ENCODE measurements around the gene MAFF. TPM values are rescaled to one million over a fixed set of nuclear protein-coding genes. Genes with fewer than 3 reads are reported as not detected.
A peak's percentile ranks its signal among the peaks of the same experiment; 100 is the strongest.
"Not testable (repeated sequence)": the region's sequence is repeated elsewhere in the genome, so short reads cannot be mapped to it uniquely, and the experiment has no call there.

Gene MAFF
- total RNA-seq, 1 donor from 2014 or later = 4.2 TPM

GRCh38 chr22:38177571-38177925 lies 24.2 kb upstream of the MAFF start:
- not testable (repeated sequence) for H3K27me3 ChIP-seq (ENCODE audit: control insufficient read depth in 3 of 3, insufficient read depth in 3 of 3, low read length in 3 of 3); H3K36me3 ChIP-seq (ENCODE audit: control insufficient read depth in 3 of 3, insufficient read depth in 3 of 3, low read length in 3 of 3); H3K9me3 ChIP-seq (ENCODE audit: control insufficient read depth in 3 of 3, low read length in 3 of 3)
- peak overlapping the region; percentile 100 for H3K27ac ChIP-seq (ENCODE audit: low read depth, low read length)
- peaks cover 47 to 67% (median 67%) of the 10 kb centered on the region in 3 donors for H3K4me1 ChIP-seq (ENCODE audit: control insufficient read depth in 3 of 3, insufficient read depth in 3 of 3, low read length in 3 of 3)
- peak overlapping the region in 1 of 3 donors; percentile 41 for H3K4me3 ChIP-seq (ENCODE audit: low read length in 3 of 3)
- peak overlapping the region; percentile 2 to 84 (median 67) for H3K9ac ChIP-seq (ENCODE audit: low read depth in 1 of 3, low read length in 3 of 3)

GRCh38 chr22:38177926-38178604 lies 23.7 kb upstream of the MAFF start:
- peaks cover 42 to 62% (median 62%) of the 10 kb centered on the region in 3 donors for H3K4me1 ChIP-seq (ENCODE audit: control insufficient read depth in 3 of 3, insufficient read depth in 3 of 3, low read length in 3 of 3)
- no peaks in the 10 kb centered on the region for H3K27me3 ChIP-seq (ENCODE audit: control insufficient read depth in 3 of 3, insufficient read depth in 3 of 3, low read length in 3 of 3)
- no peaks in the 10 kb centered on the region for H3K36me3 ChIP-seq (ENCODE audit: control insufficient read depth in 3 of 3, insufficient read depth in 3 of 3, low read length in 3 of 3)
- peak overlapping the region; percentile 2 to 84 (median 67) for H3K9ac ChIP-seq (ENCODE audit: low read depth in 1 of 3, low read length in 3 of 3)
- no peaks in the 10 kb centered on the region for H3K9me3 ChIP-seq (ENCODE audit: control insufficient read depth in 3 of 3, low read length in 3 of 3)
- peak overlapping the region in 1 of 3 donors; percentile 41 for H3K4me3 ChIP-seq (ENCODE audit: low read length in 3 of 3)
- peak overlapping the region; percentile 100 for H3K27ac ChIP-seq (ENCODE audit: low read depth, low read length)

- Histone ChIP-seq H3K4me1 (ENCODE audit: control insufficient read depth in 3 of 3, insufficient read depth in 3 of 3, low read length in 3 of 3) (peaks cover 41 to 57% (median 57%) of the 10 kb centered on the region in 3 donors), H3K9ac (ENCODE audit: low read depth in 1 of 3, low read length in 3 of 3) (peak overlapping the region in 1 of 3 donors; percentile 84), H3K27ac (ENCODE audit: low read depth, low read length) (peak overlapping the region; percentile 100)
- not testable (repeated sequence) for H3K36me3 ChIP-seq (ENCODE audit: control insufficient read depth in 3 of 3, insufficient read depth in 3 of 3, low read length in 3 of 3); H3K27me3 ChIP-seq (ENCODE audit: control insufficient read depth in 3 of 3, insufficient read depth in 3 of 3, low read length in 3 of 3); H3K4me3 ChIP-seq (ENCODE audit: low read length in 3 of 3); H3K9me3 ChIP-seq (ENCODE audit: control insufficient read depth in 3 of 3, low read length in 3 of 3)
These were observed 23.2 kb upstream of the MAFF start for GRCh38 chr22:38178605-38178937.

GRCh38 chr22:38180841-38181452 lies 20.8 kb upstream of the MAFF start:
- H3K27ac ChIP-seq (ENCODE audit: low read depth, low read length) = peak overlapping the region; percentile 100
- H3K4me1 ChIP-seq (ENCODE audit: control insufficient read depth in 3 of 3, insufficient read depth in 3 of 3, low read length in 3 of 3) = peaks cover 36 to 45% (median 42%) of the 10 kb centered on the region in 3 donors
- H3K36me3 ChIP-seq (ENCODE audit: control insufficient read depth in 3 of 3, insufficient read depth in 3 of 3, low read length in 3 of 3) = no peaks in the 10 kb centered on the region
- H3K9me3 ChIP-seq (ENCODE audit: control insufficient read depth in 3 of 3, low read length in 3 of 3) = no peaks in the 10 kb centered on the region
- H3K9ac ChIP-seq (ENCODE audit: low read depth in 1 of 3, low read length in 3 of 3) = peak overlapping the region; percentile 95 to 98 (median 97)
- H3K4me3 ChIP-seq (ENCODE audit: low read length in 3 of 3) = peak overlapping the region; percentile 84 to 93 (median 91)
- no peaks in the 10 kb centered on the region for H3K27me3 ChIP-seq (ENCODE audit: control insufficient read depth in 3 of 3, insufficient read depth in 3 of 3, low read length in 3 of 3)

GRCh38 chr22:38181453-38182200 lies 20.2 kb upstream of the MAFF start, which contains the start of gene PLA2G6:
Gene PLA2G6 (minus strand): TSS chr22:38181830. CDS start chr22:38169426, 12,404 bp downstream.
- H3K9ac ChIP-seq (ENCODE audit: low read depth in 1 of 3, low read length in 3 of 3) = peak within 1 kb of the TSS; percentile 95 to 98 (median 97)
- H3K4me3 ChIP-seq (ENCODE audit: low read length in 3 of 3) = peak within 1 kb of the TSS; percentile 84 to 93 (median 91)
- H3K36me3 ChIP-seq (ENCODE audit: control insufficient read depth in 3 of 3, insufficient read depth in 3 of 3, low read length in 3 of 3) = no peaks in the 10 kb centered on the region
- H3K27me3 ChIP-seq (ENCODE audit: control insufficient read depth in 3 of 3, insufficient read depth in 3 of 3, low read length in 3 of 3) = no peaks in the 10 kb centered on the region
- H3K27ac ChIP-seq (ENCODE audit: low read depth, low read length) = peak within 1 kb of the TSS; percentile 100
- H3K9me3 ChIP-seq (ENCODE audit: control insufficient read depth in 3 of 3, low read length in 3 of 3) = no peaks in the 10 kb centered on the region
- H3K4me1 ChIP-seq (ENCODE audit: control insufficient read depth in 3 of 3, insufficient read depth in 3 of 3, low read length in 3 of 3) = peaks cover 30 to 42% (median 35%) of the 10 kb centered on the region in 3 donors

- peaks cover 18 to 37% (median 18%) of the 10 kb centered on the region in 3 donors for H3K4me1 ChIP-seq (ENCODE audit: control insufficient read depth in 3 of 3, insufficient read depth in 3 of 3, low read length in 3 of 3)
- H3K9ac ChIP-seq (ENCODE audit: low read depth in 1 of 3, low read length in 3 of 3) = no peak overlapping the region
- no peak overlapping the region for H3K4me3 ChIP-seq (ENCODE audit: low read length in 3 of 3)
- H3K36me3 ChIP-seq (ENCODE audit: control insufficient read depth in 3 of 3, insufficient read depth in 3 of 3, low read length in 3 of 3) = no peaks in the 10 kb centered on the region
- no peaks in the 10 kb centered on the region for H3K9me3 ChIP-seq (ENCODE audit: control insufficient read depth in 3 of 3, low read length in 3 of 3)
- no peaks in the 10 kb centered on the region for H3K27me3 ChIP-seq (ENCODE audit: control insufficient read depth in 3 of 3, insufficient read depth in 3 of 3, low read length in 3 of 3)
- no peak overlapping the region for H3K27ac ChIP-seq (ENCODE audit: low read depth, low read length)
These were observed 17.0 kb upstream of the MAFF start for GRCh38 chr22:38184788-38185187.

GRCh38 chr22:38186429-38186828 lies 15.4 kb upstream of the MAFF start:
- H3K4me3 ChIP-seq (ENCODE audit: low read length in 3 of 3) = no peak overlapping the region
- peaks cover 2 to 21% (median 3%) of the 10 kb centered on the region in 3 donors for H3K4me1 ChIP-seq (ENCODE audit: control insufficient read depth in 3 of 3, insufficient read depth in 3 of 3, low read length in 3 of 3)
- no peaks in the 10 kb centered on the region for H3K27me3 ChIP-seq (ENCODE audit: control insufficient read depth in 3 of 3, insufficient read depth in 3 of 3, low read length in 3 of 3)
- H3K36me3 ChIP-seq (ENCODE audit: control insufficient read depth in 3 of 3, insufficient read depth in 3 of 3, low read length in 3 of 3) = no peaks in the 10 kb centered on the region
- H3K9ac ChIP-seq (ENCODE audit: low read depth in 1 of 3, low read length in 3 of 3) = no peak overlapping the region
- no peaks in the 10 kb centered on the region for H3K9me3 ChIP-seq (ENCODE audit: control insufficient read depth in 3 of 3, low read length in 3 of 3)
- H3K27ac ChIP-seq (ENCODE audit: low read depth, low read length) = no peak overlapping the region

GRCh38 chr22:38187413-38188212 lies 14.2 kb upstream of the MAFF start:
- no peak overlapping the region for H3K9ac ChIP-seq (ENCODE audit: low read depth in 1 of 3, low read length in 3 of 3)
- no peak overlapping the region for H3K4me3 ChIP-seq (ENCODE audit: low read length in 3 of 3)
- H3K27ac ChIP-seq (ENCODE audit: low read depth, low read length) = peak overlapping the region; percentile 59
- H3K9me3 ChIP-seq (ENCODE audit: control insufficient read depth in 3 of 3, low read length in 3 of 3) = no peaks in the 10 kb centered on the region
- H3K4me1 ChIP-seq (ENCODE audit: control insufficient read depth in 3 of 3, insufficient read depth in 3 of 3, low read length in 3 of 3) = peaks cover 3 to 27% (median 11%) of the 10 kb centered on the region in 3 donors
- H3K36me3 ChIP-seq (ENCODE audit: control insufficient read depth in 3 of 3, insufficient read depth in 3 of 3, low read length in 3 of 3) = no peaks in the 10 kb centered on the region
- no peaks in the 10 kb centered on the region for H3K27me3 ChIP-seq (ENCODE audit: control insufficient read depth in 3 of 3, insufficient read depth in 3 of 3, low read length in 3 of 3)

GRCh38 chr22:38189104-38189503 lies 12.7 kb upstream of the MAFF start:
- H3K9ac ChIP-seq (ENCODE audit: low read depth in 1 of 3, low read length in 3 of 3) = no peak overlapping the region
- peaks cover 8 to 38% (median 19%) of the 10 kb centered on the region in 3 donors for H3K4me1 ChIP-seq (ENCODE audit: control insufficient read depth in 3 of 3, insufficient read depth in 3 of 3, low read length in 3 of 3)
- no peak overlapping the region for H3K4me3 ChIP-seq (ENCODE audit: low read length in 3 of 3)
- H3K27ac ChIP-seq (ENCODE audit: low read depth, low read length) = no peak overlapping the region
- no peaks in the 10 kb centered on the region for H3K9me3 ChIP-seq (ENCODE audit: control insufficient read depth in 3 of 3, low read length in 3 of 3)
- no peaks in the 10 kb centered on the region for H3K27me3 ChIP-seq (ENCODE audit: control insufficient read depth in 3 of 3, insufficient read depth in 3 of 3, low read length in 3 of 3)
- no peaks in the 10 kb centered on the region for H3K36me3 ChIP-seq (ENCODE audit: control insufficient read depth in 3 of 3, insufficient read depth in 3 of 3, low read length in 3 of 3)

Data from skeletal muscle tissue (tissue), 4 donors.